HG03575 (cell line): ENCODE results near the gene TSPAN3.
A peak's percentile ranks its signal among the peaks of the same experiment; 100 is the strongest.

Source experiments
- ATAC-seq: cut with Tn5 transposase; IDR thresholded peaks from one replicate; pipeline ENCODE4 v1.9.1; 2021; ENCODE audit not compliant: unreplicated experiment, insufficient number of reproducible peaks, low FRiP score; ENCODE audit errors: extremely low read depth

The TSPAN3 gene

GRCh38 chr15:77070495-77071304 lies at the start of gene TSPAN3:
TSS of gene TSPAN3 (minus strand) at chr15:77071109. CDS start at chr15:77070954, 155 bp downstream.
- peak; percentile 57 for ATAC-seq

- ATAC-seq: no peak
Observed at GRCh38 chr15:77120576-77120975, 49.7 kb upstream of the TSPAN3 start.

DNA sequence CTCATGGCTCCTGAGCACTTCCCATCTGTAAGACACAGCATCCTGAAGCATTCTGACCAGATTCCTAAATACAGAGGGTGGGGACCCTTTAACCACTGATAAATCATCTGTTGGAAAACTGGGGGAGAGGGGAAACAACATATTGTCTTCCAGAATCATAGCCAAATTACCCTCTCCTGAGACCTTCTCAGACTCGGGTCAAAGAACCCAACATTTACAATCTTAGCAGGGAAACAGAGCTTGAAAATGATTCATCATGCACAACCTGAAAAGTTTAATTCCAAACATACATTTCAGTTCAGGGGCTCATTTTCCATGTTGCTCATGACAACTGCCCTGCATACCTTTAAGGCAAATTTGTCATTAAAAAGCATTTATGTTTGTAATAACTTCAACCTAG lies 48.5 kb upstream of the TSPAN3 start:
- no peak for ATAC-seq

DNA sequence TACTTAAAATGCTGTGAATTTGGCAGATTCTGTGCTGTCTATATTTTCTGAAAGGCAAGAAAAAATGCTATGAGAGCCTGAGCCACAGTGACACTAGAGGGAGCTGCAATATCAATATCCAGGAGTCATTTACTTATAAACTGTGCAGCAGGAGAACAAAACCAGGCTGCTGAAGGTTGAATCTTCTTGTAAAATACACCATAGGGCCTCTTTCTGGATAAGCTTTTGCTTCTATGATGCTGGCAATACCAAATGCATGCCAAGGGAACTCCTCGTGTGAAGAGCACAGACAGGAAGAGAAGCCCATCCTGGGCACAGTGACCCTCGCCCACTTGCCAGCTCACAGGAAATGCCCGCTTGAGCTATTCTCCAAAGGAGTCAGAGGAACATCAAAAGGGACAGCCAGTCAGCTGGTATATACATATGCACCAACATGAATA lies 48.0 kb upstream of the TSPAN3 start:
- ATAC-seq: no peak

GRCh38 chr15:77115179-77115578 lies 44.3 kb upstream of the TSPAN3 start:
- ATAC-seq: no peak

DNA sequence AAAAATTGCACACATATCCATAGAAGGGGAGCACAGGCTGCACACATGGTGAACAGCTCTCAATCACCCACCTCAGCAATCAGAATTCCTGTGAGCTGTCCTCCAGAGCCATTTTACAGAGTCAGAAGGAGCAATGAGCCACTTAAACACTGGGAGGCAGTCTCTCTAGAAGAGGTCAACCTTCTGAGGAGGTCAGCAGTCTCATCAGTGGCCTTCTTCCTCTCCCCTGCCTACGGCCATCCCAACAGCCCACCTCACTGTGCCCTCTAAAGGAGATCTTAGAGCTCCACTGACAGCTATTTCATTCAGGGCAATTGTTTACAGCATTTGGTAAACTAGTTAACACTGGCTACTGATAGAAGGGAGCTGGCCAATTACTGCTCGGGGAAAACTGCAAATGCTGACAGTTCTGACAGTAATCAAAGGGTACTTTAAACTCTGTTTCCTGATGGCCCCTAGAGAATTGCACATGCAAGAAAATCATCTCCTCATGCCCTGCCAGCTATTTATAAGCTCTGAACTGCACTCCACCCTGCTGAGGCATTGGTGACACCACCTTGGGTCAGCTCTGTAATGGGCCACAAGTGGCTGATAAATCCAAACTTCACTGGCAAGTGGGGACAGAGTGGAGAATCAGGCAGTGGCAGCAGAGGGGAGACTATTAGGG lies 42.1 kb upstream of the TSPAN3 start:
- no peak for ATAC-seq

DNA sequence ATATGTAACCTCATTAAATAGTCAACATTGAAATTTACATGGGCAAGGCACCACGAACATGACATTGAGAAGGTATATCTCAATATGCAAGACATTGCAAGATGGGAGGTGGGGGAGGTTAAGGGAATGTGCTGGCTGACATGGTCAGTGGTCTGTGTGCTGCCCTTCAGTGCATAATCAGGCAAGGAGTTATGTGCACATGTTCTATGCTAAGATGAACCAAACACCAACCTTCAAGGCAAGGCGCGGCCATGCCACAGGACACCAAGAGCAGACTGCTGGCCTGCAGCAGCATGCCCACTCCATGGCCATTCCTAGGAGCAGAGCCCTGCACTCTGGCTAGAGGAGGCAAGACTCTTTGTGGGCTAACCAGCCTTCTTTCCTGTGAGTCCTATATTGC lies 40.9 kb upstream of the TSPAN3 start:
- ATAC-seq: no peak

DNA sequence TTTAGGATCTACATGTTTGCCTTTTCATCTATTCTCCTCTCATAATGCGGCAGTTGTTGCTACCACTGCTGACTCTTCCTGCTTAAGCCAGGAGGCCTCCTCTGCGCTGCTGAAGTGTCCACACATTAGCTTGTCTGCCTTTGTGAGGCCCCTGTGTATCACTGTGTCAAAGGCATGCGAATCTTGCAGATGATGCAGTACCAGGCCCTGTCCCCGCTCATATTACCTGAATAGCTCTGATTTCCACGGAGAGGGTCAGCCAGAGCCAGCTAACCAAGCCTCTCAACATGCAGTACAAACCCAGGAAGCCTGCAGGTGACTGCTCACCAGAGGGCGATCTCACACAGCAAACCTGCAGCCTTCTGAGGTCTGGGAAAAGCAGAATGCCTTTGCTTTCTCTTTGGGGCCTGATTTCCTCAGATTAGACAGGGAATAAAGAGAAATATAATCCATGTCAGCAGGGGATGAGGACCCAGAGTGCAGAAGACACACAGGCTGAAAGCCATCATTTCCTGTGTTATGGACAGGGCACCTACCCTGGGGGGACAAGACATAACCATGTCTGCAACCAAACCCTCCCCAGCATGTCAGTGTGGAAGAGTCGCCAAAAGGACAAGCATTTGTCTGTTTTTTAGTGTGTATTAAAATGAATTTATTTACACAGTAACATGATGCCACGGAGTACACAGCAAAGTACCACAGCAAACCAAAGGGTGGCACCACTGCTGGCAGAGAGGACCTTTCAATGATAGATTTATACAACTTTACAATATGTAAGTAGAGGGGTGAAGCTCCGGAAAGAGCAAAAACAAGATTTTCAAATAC lies 36.8 kb upstream of the TSPAN3 start:
- no peak for ATAC-seq

- no peak for ATAC-seq
Observed at GRCh38 chr15:77107068-77107467, 36.2 kb upstream of the TSPAN3 start.

DNA sequence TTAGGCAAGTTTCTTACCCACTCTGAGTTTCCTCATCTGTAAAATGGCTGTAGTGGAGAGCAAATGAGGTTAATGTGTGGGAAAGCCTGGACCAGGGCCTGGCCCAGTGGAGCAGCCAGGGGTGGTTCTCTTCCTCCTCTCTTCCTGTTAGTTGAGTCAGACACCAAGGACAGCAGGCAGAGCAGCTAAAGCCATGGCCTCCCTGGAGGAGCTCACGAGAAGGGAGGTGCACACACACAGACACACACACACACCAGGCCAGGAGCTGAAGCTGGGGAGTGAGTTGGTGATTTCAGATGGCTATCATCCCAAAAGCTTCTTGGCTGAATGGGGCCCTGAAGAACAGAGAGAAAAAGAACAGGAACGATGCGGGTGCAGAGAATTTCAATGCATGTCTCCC lies 33.2 kb upstream of the TSPAN3 start:
- no peak for ATAC-seq

- ATAC-seq: no peak
Observed at GRCh38 chr15:77099741-77100463, 29.0 kb upstream of the TSPAN3 start.

- no peak for ATAC-seq
Observed at GRCh38 chr15:77098572-77098971, 27.7 kb upstream of the TSPAN3 start.

GRCh38 chr15:77097921-77098320 lies 27.0 kb upstream of the TSPAN3 start:
- ATAC-seq: no peak

DNA sequence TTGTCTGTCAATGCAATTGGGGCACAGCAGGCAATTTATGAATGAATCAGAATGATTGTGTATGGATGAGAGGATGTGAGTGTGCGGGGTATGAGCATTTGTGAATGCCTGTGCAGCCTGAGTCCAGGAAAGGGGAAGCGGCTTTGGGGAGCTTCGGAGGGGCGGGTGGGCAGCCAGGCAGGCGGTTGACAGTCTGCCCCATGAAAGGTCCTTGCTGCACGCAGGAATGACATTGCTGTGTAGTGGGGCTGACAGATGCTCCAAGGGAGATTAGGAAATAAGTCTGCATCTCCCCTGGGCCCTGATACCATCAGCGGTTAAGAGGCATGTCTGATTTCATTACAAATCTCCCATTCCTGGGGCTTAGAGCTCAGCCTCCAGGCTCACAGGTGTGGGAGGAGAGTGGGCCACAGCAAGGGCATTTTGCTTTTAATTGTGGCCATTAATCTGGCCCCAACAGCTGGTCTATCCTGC lies 26.4 kb upstream of the TSPAN3 start:
- no peak for ATAC-seq

- ATAC-seq: no peak
Observed at GRCh38 chr15:77096541-77096940, 25.6 kb upstream of the TSPAN3 start.

DNA sequence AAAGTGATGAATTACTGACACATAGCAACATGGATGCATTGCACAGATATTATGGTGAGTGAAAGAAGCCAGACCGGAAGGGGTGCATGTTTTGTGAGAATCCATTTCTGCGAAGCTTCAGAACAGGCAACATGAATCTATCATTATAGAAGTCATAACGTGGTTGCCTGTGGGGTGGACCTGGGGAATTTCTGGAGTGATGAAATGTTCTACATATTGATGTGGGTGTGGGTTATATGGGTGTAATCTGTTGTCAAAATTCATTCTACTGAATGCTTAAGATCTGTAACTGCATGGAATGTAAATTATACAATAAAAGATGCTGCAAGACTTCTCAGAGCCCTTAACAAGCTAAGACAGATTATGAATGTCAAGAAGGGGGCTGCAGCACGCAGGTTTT lies 25.2 kb upstream of the TSPAN3 start:
- ATAC-seq: no peak

GRCh38 chr15:77094397-77095030 lies 23.6 kb upstream of the TSPAN3 start:
- ATAC-seq: no peak

GRCh38 chr15:77093436-77093835 lies 22.5 kb upstream of the TSPAN3 start:
- ATAC-seq: no peak
